ELF-1 (cell line): ENCODE measurements around the gene NT5DC3.

Experiments
- DNase-seq: peaks from one replicate; pipeline ENCODE4 v3.0.0-alpha.2; 2016; ENCODE audit warnings: low read depth, low spot score

NT5DC3 gene

GRCh38 chr12:103833095-103833775, 7.8 kb downstream of the NT5DC3 start:
- DNase-seq = no peak

GRCh38 chr12:103832048-103832997, 8.7 kb downstream of the NT5DC3 start:
- no peak for DNase-seq

DNA sequence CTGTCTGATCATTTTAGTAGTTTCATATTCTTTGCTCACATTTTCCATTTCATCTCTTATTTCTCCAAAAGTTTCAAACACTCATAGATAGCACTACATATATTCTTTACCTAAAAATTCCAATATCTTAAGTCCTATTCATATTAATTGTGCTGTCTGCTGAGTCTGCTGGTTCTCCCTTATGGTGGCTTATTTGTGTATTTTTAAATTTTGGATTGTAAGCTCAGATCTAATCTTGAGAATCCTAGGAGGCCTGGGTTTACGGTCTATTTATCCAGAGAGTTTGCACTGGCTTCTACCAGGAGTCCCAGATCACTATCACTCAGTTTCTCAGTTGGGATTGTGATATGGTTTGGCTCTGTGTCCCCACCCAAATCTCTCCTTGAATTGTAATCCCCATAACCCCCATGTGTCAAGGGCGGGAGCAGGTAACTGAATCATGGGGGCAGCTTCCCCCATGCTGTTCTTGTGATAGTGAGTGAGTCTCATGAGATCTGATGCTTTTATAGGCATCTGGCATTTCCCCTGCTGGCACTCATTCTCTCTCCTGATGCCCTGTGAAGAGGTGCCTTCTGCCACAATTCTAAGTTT, 10.2 kb downstream of the NT5DC3 start:
- no peak for DNase-seq

- DNase-seq = no peak
Measured at GRCh38 chr12:103830025-103830725, 10.9 kb downstream of the NT5DC3 start.

DNA sequence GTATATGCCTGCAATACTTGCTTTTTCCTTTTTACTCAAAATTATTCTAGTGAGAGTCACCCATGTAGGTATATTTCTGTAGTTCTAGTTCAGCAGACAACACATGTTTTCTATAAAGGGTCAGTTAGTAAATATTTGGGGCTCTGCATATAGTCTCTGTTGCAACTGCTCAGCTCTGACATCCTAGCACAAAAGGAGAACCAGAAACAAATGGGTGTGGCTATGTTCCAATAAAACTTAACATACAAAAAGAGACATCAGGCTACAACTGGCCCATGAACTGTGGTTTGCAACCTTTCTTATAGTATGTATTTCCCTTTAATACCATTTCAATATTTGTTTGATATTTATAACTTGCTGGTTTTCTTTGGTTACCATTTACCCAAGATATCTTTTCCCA, 11.9 kb downstream of the NT5DC3 start:
- no peak for DNase-seq

- no peak for DNase-seq
Measured at GRCh38 chr12:103827911-103828391, 13.1 kb downstream of the NT5DC3 start.

DNA sequence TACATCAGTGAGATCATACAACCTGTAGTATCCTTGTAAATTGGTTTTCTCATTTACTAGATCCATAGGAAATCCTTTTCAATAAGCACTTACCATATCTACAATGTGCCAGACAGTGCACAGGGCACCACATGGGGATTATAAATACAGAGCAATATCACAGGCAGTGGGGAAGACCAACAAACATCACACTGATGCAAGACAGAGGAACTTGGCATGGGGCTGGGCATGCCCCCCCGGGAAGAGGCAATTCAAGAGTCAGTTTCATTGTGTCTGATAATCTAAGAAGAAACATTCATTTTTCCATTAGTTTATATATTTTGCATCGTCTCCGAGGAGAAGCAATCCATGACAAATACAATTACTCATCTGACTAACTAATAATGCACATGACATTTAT, 16.2 kb downstream of the NT5DC3 start:
- no peak for DNase-seq

DNA sequence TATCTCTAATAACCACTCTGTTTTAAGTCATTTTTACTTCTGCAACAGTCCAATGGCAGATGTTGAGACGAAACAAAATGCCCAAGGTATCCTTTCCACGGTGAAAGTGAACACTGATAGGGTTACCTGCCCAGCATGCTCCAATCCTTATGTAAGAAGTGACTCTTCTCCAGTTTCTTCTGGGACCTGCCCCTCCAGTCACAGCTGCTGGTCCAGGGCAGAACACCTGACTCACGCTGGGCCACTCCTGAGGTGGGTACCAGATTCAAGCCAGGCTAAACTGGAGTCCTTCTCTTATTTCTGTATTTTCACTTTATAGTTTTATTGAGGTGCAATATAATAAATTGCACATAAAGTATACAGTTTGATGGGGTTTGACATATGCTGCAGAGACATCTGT, 16.7 kb downstream of the NT5DC3 start:
- DNase-seq = no peak

- DNase-seq = no peak
Measured at GRCh38 chr12:103823871-103824270, 17.2 kb downstream of the NT5DC3 start.

DNA sequence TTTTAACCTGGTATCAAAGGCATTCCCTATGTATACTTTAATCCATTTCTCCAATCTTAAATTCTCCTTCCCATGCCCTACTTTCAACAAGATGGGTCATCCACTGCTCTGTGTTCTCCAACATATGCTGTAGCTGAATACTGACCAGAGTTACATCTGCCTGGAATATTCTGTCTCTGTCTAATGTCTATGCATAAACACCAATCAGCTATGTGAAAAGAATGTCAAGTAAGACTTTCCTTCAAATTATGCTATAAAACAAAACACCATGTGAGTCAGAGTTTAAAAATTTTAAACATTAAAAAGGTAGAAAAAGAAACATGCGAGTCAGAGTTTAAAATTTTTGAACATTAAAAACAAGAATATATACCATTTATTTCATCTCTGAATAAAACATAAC, 19.3 kb downstream of the NT5DC3 start:
- no peak for DNase-seq

DNA sequence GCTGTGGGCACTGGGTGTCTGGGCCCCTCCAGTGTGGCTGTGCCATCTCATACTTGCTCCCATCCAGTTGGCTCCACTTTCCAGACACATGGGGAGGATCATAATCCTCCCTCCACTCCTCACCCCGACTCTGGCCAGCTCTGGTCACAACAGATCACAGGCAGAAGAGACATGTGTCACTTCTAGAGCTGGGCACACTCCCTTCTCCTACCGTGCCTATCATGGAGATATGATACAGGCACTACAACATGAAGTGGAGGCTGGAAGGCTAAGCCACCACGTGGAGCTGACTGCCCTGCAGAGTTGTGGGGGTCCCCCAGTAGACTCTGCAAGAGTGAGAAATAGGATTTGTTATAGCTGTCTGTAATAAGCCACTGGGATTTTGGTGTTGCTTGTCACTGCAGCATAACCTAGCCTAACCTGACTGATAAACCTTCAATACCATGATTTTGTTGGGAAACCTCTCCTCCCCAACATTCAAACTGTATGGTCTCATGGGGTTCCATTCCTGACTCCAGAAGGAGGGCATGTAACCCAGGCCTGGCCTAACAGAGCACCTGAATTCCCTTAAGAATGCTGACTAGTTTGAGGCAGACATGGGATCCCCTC, 20.0 kb downstream of the NT5DC3 start:
- no peak for DNase-seq

GRCh38 chr12:103820361-103820760, 20.7 kb downstream of the NT5DC3 start:
- DNase-seq = no peak

GRCh38 chr12:103819892-103820291, 21.1 kb downstream of the NT5DC3 start:
- no peak for DNase-seq

- no peak for DNase-seq
Measured at GRCh38 chr12:103819312-103819711, 21.7 kb downstream of the NT5DC3 start.

GRCh38 chr12:103817791-103818190, 23.2 kb downstream of the NT5DC3 start:
- no peak for DNase-seq

DNA sequence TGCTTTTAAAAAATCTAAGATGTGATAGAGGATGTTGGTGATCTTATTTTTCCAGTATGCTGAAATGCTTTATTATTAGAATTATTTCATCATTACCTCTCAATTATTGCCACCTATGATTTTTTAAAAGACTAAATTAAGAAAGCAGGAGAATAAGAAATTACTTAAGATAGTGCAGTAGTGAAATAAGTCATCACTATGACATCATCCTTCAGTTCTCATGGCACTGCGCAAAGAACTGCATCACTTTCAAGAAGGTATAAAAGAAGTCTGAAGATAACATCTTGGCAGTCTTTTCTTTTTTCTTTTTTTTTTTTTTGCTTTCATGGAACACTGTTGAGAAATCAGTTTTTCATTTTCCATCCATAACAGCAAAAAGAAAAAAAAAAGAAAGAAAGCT, 24.4 kb downstream of the NT5DC3 start:
- DNase-seq = no peak

GRCh38 chr12:103814436-103814835, 26.6 kb downstream of the NT5DC3 start:
- no peak for DNase-seq

GRCh38 chr12:103813949-103814348, 27.1 kb downstream of the NT5DC3 start:
- no peak for DNase-seq

DNA sequence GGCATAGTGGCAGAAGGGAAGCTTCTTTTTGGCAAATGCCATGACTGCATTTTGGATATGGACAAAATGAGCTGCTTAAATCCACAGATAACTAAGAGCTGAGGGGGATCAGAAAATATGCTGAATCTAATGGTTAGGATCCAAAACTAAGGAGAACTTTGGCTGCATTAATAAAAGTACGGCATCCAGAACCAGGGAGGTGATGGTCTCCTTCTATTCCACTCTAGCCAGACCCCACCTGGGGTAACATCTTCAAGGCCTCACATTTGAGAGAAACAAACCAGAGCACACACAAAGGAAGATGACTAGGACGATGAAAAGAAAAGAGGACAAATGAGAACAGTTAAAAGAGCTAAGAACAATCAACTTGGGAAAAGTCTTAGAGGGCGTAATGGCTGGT, 27.6 kb downstream of the NT5DC3 start:
- DNase-seq = no peak

- DNase-seq = no peak
Measured at GRCh38 chr12:103812789-103813188, 28.2 kb downstream of the NT5DC3 start.

GRCh38 chr12:103811791-103812190, 29.2 kb downstream of the NT5DC3 start:
- no peak for DNase-seq
